Measurements from ENCODE around the gene ARHGAP26.

DNA sequence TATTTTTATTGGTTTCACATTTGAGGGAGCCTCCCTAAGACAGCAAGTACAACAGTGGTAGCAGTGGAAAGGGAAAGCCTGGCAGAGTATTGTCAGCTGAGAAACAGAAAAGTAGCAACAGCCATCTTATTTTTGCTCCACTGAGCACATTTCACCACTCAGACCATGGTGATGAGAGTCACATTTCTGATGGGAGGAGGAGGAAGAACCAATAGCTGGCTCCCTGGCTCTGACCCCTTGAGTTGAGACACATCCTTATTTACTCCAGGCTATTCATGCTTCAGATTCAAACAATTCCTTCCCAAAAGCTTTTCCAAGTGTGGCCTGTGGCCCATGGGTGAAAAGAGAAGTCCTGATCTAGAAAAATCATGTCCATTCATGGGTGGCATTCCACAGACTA lies 236.3 kb downstream of the ARHGAP26 start:
- TF ChIP-seq, protein P1, sequence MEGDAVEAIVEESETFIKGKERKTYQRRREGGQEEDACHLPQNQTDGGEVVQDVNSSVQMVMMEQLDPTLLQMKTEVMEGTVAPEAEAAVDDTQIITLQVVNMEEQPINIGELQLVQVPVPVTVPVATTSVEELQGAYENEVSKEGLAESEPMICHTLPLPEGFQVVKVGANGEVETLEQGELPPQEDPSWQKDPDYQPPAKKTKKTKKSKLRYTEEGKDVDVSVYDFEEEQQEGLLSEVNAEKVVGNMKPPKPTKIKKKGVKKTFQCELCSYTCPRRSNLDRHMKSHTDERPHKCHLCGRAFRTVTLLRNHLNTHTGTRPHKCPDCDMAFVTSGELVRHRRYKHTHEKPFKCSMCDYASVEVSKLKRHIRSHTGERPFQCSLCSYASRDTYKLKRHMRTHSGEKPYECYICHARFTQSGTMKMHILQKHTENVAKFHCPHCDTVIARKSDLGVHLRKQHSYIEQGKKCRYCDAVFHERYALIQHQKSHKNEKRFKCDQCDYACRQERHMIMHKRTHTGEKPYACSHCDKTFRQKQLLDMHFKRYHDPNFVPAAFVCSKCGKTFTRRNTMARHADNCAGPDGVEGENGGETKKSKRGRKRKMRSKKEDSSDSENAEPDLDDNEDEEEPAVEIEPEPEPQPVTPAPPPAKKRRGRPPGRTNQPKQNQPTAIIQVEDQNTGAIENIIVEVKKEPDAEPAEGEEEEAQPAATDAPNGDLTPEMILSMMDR (IDR thresholded peaks at IDR 0.05) = no peak
- TF ChIP-seq POLR2A (IDR thresholded peaks at IDR 0.05) = no peak
